Duodenal mucosa (tissue), 2 donors: ENCODE data around the gene SPIN2A.
"Not testable (repeated sequence)": the region's sequence is repeated elsewhere in the genome, so short reads cannot be mapped to it uniquely, and the experiment has no call there.

ENCODE experiments used
- H3K27ac ChIP-seq: one replicate; pipeline ENCODE4 v1.7.0; 2013; ENCODE audit warnings: low read depth, low read length
- H3K27me3 ChIP-seq, 2 donors: one replicate each; pipeline ENCODE4 v1.7.0; 2013; ENCODE audit warnings: low read length in 2 of 2, control low read depth in 1 of 2; ENCODE audit not compliant: insufficient read depth in 2 of 2, control insufficient read depth in 1 of 2
- H3K36me3 ChIP-seq, 2 donors: one replicate each; pipeline ENCODE4 v1.7.0; 2013; ENCODE audit warnings: low read length in 2 of 2, control low read depth in 1 of 2; ENCODE audit not compliant: insufficient read depth in 2 of 2, control insufficient read depth in 1 of 2
- H3K4me1 ChIP-seq, 2 donors: one replicate each; pipeline ENCODE4 v1.7.0; 2013; ENCODE audit warnings: low read length in 2 of 2, control low read depth in 1 of 2; ENCODE audit not compliant: insufficient read depth in 2 of 2, control insufficient read depth in 1 of 2
- H3K4me3 ChIP-seq, 2 donors: one replicate each; pipeline ENCODE4 v1.7.0; 2013; ENCODE audit warnings: low read length in 2 of 2, low read depth in 1 of 2
- H3K9ac ChIP-seq, 2 donors: one replicate each; pipeline ENCODE4 v1.7.0; 2013; ENCODE audit warnings: low read length in 2 of 2, low read depth in 1 of 2
- H3K9me3 ChIP-seq, 2 donors: one replicate each; pipeline ENCODE4 v1.7.0; 2013; ENCODE audit warnings: low read length in 2 of 2, control low read depth in 1 of 2; ENCODE audit not compliant: control insufficient read depth in 1 of 2

Gene SPIN2A

GRCh38 chrX:57137073-57137472, at the start of gene SPIN2A:
Gene SPIN2A, minus strand, starts transcription at chrX:57137397. Its CDS starts 800 bp downstream, at chrX:57136597.
- not testable (repeated sequence) for H3K9me3 ChIP-seq, H3K9ac ChIP-seq, H3K4me3 ChIP-seq, H3K4me1 ChIP-seq, H3K27ac ChIP-seq, H3K27me3 ChIP-seq, H3K36me3 ChIP-seq

GRCh38 chrX:57178605-57179004, 41.4 kb upstream of the SPIN2A start:
- H3K9ac ChIP-seq = no peak overlapping the region
- H3K4me1 ChIP-seq = no peaks in the 10 kb centered on the region
- no peaks in the 10 kb centered on the region for H3K9me3 ChIP-seq
- no peaks in the 10 kb centered on the region for H3K27me3 ChIP-seq
- H3K27ac ChIP-seq = no peak overlapping the region
- no peaks in the 10 kb centered on the region for H3K36me3 ChIP-seq
- no peak overlapping the region for H3K4me3 ChIP-seq

DNA sequence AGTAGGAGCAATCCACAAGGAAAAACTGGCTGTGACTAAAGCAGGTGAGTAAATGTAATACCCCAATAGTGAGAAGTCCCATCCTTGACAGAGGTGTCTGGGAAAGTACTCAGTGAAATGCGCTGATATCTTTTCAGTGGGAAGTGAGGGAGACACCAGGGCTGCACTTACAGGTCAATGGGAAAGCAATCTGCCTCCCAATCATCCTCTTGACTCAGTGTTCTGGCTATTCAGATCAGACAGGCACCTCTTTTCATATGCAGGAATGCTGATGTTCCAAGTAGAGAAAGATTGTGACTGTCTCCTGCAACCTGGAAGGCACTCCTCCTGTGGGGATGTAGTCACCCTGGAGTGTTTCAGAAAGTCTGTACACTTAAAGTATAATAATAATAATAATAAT, 39.9 kb upstream of the SPIN2A start:
- no peaks in the 10 kb centered on the region for H3K4me1 ChIP-seq
- H3K27ac ChIP-seq = no peak overlapping the region
- H3K9me3 ChIP-seq = no peaks in the 10 kb centered on the region
- H3K9ac ChIP-seq = no peak overlapping the region
- no peaks in the 10 kb centered on the region for H3K36me3 ChIP-seq
- no peak overlapping the region for H3K4me3 ChIP-seq
- no peaks in the 10 kb centered on the region for H3K27me3 ChIP-seq

GRCh38 chrX:57172544-57172943, 35.3 kb upstream of the SPIN2A start:
- no peak overlapping the region for H3K9ac ChIP-seq
- no peak overlapping the region for H3K4me3 ChIP-seq
- no peaks in the 10 kb centered on the region for H3K27me3 ChIP-seq
- H3K4me1 ChIP-seq = no peaks in the 10 kb centered on the region
- H3K36me3 ChIP-seq = no peaks in the 10 kb centered on the region
- no peak overlapping the region for H3K27ac ChIP-seq
- no peaks in the 10 kb centered on the region for H3K9me3 ChIP-seq

DNA sequence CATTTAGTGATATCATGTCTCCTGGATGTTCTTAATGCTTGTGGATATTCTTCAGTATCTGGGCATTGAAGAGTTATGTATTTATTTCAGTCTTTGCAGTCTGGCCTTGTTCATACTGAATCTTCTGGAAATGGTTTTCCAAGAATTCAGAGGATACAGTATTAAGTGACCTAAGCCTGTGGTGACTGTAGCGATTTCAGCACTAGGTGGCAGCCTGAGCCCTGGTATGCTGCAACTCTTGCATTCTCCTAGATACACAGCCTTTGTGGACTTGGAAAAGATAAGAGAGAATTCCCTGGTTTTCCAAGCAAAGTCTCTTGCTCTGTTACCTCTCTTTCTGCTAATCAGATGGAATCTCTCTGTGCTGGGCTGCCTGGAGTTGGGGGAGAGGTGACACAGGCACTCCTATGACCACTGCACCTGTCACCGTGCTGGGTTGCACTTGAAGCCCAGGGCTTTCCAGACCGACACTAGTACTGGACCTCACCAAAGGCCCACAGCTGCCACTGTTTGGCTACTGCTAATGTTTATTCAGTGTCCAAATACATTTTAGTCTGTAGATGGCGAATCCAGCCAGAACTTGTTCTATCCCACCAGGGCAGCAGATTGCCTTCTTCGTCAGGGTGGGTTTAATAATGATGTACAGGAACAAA, 19.3 kb upstream of the SPIN2A start:
- H3K36me3 ChIP-seq = no peaks in the 10 kb centered on the region
- H3K4me3 ChIP-seq = no peak overlapping the region
- no peaks in the 10 kb centered on the region for H3K9me3 ChIP-seq
- H3K9ac ChIP-seq = no peak overlapping the region
- H3K4me1 ChIP-seq = no peaks in the 10 kb centered on the region
- no peaks in the 10 kb centered on the region for H3K27me3 ChIP-seq
- no peak overlapping the region for H3K27ac ChIP-seq

DNA sequence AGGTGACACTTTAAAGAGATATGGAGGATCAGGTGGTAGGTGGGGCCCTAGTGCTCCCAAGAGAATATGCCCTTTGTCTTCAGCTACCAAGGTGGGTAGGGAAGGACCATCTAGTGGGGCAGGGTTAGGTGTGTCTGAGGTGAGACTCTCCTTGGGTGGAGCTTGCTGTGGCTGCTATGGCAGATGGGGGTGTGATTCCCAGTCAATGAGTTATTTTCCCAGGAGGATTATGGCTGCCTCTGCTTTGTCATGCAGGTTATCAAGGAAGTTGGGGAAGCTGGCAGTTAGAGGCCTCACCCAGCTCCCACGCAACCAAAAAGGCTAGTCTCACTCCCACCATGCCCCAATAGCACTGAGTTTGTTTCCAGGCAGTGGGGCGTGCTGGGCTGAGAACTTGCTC, 18.0 kb upstream of the SPIN2A start:
- H3K9ac ChIP-seq = no peak overlapping the region
- H3K4me1 ChIP-seq = no peaks in the 10 kb centered on the region
- H3K27me3 ChIP-seq = no peaks in the 10 kb centered on the region
- H3K27ac ChIP-seq = no peak overlapping the region
- no peak overlapping the region for H3K4me3 ChIP-seq
- no peaks in the 10 kb centered on the region for H3K36me3 ChIP-seq
- no peaks in the 10 kb centered on the region for H3K9me3 ChIP-seq

DNA sequence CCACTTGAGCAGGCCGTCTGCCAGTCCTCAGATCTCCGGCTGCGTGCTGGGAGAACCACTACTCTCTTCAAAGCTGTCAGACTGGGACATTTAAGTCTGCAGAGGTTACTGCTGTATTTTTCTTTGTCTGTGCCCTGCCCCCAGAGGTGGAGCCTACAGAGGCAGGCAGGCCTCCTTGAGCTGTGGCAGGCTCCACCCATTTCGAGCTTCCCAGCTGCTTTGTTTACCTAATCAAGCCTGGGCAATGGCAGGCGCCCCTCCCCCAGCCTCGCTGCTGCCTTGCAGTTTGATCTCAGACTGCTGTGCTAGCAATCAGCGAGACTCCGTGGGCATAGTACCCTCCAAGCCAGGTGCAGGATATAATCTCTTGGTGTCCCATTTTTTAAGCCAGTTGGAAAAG, 15.0 kb upstream of the SPIN2A start:
- not testable (repeated sequence) for H3K4me1 ChIP-seq, H3K4me3 ChIP-seq, H3K27ac ChIP-seq, H3K36me3 ChIP-seq, H3K27me3 ChIP-seq, H3K9ac ChIP-seq, H3K9me3 ChIP-seq

DNA sequence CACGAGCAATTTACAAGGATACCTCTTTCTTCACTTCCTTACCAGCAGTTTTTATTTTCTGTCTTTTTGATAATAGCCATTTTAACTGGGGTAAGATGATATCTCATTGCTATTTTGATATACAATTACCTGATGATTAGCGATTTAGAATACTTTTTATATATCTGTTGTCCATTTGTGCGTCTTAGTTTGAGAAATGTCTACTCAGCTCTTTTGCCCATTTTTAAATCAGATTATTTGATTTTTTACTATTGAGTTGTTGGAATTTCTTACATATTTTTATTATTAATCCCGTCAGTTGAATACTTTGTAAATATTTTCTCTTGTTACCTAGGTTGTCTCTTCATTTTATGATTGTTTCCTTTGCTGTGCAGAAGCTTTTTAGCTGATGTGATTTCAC, 1.5 kb upstream of the SPIN2A start:
- no peaks in the 10 kb centered on the region for H3K4me1 ChIP-seq
- no peaks in the 10 kb centered on the region for H3K27me3 ChIP-seq

GRCh38 chrX:57137501-57137900, 304 bp upstream of the SPIN2A start:
- Histone ChIP-seq H3K4me3 (no peak overlapping the region), H3K27me3 (no peaks in the 10 kb centered on the region), H3K27ac (no peak overlapping the region), H3K9ac (no peak overlapping the region), H3K9me3 (no peaks in the 10 kb centered on the region), H3K36me3 (no peaks in the 10 kb centered on the region), H3K4me1 (no peaks in the 10 kb centered on the region)

More for the DNA sequence above, 1.5 kb upstream of the SPIN2A start:
- no peak overlapping the region for H3K27ac ChIP-seq
- no peaks in the 10 kb centered on the region for H3K36me3 ChIP-seq
- no peak overlapping the region for H3K9ac ChIP-seq
- H3K4me3 ChIP-seq = no peak overlapping the region
- H3K9me3 ChIP-seq = no peaks in the 10 kb centered on the region

- not testable (repeated sequence) for H3K4me1 ChIP-seq, H3K9me3 ChIP-seq, H3K9ac ChIP-seq, H3K27me3 ChIP-seq, H3K27ac ChIP-seq, H3K36me3 ChIP-seq, H3K4me3 ChIP-seq
Measured at GRCh38 chrX:57136589-57136988, 608 bp downstream of the SPIN2A start.

DNA sequence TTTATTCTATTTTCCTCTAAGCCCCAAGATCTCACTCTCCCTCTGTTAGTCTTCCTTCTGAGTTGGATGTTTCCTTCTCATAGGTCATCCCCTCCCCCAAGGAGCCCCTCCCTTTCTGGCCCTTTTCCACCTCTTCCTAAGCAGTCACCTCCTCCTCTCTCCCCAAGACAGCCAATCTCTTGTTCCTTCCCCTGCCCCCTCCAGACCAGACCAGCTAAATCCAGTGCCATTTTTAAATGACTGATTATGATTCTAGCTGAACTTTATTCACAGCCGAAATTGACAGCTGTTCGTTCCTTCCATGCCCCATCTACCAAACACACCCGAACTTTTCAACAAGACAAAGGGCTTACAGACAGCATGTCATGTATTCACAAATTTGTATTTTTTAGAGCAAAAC, 1.9 kb downstream of the SPIN2A start:
- H3K27ac ChIP-seq = no peak overlapping the region
- H3K36me3 ChIP-seq = no peaks in the 10 kb centered on the region
- H3K9ac ChIP-seq = no peak overlapping the region
- H3K4me3 ChIP-seq = no peak overlapping the region
- H3K4me1 ChIP-seq = no peaks in the 10 kb centered on the region
- H3K9me3 ChIP-seq = no peaks in the 10 kb centered on the region
- no peaks in the 10 kb centered on the region for H3K27me3 ChIP-seq
